Fibroblast of the conjunctiva (primary cell): ENCODE measurements around the gene OTOG.

Experiments used
- DNase-seq: peaks from one replicate; pipeline ENCODE4 v3.0.0-alpha.2; 2010; ENCODE audit warnings: low read depth

The OTOG gene

GRCh38 chr11:17588166-17588565 is 41.1 kb downstream of the OTOG start:
- no peak for DNase-seq

- no peak for DNase-seq
These were observed 41.7 kb downstream of the OTOG start for GRCh38 chr11:17588721-17589120.

DNA sequence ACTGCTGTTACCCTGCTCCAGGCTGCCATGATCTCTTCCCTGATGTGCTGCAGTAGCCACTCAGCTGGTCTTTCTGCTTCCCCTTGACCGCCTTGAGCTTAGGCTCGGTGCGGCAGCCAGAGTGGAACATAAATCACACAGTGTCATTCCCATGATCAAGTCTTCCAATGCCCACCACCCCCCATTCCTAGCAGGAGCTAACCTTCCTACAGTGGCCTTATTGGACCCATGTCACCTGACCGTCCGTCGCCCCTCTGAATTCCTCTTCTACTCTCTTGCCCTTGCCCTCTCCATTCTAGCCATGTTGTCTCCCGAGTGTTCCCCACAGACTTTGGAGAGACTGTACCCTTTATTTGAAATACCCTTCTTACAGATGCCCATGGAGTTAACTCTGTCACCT is 43.4 kb downstream of the OTOG start:
- DNase-seq = no peak

- no peak for DNase-seq
These were observed 44.2 kb downstream of the OTOG start for GRCh38 chr11:17591293-17591692.

DNA sequence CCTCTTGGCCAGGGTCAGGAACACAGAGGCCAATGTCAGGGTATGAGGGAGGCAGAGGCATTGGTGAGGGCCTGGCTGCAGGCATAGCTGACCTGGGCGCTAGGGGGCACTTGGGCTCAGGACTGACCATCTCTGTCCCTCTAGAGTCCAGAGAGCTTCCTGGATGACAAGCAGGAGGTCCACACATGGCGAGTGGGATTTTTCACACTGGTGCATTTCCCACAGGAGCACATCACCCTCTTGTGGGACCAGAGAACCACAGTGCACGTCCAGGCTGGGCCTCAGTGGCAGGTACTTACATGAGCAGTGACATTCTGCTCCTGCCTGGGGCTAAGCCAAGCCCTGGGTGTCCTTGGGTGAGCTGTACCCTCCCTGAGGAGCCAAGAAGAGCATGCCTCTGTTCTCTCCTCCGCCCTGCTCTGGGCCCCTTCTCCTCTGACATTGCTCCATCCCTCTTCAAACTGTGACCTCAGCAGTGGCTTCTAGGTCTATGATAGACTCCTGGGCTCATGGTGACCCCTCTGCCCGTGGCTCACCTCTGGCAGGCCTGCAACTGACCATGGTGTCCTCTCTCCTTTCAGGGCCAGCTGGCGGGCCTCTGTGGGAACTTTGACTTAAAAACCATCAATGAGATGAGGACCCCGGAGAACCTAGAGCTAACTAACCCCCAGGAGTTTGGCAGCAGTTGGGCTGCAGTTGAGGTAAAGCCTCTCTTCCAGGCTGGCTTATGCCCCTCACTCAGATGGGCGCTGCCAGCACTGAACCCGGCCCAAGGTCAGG is 46.6 kb downstream of the OTOG start:
- DNase-seq = no peak

GRCh38 chr11:17594686-17595192 is 47.7 kb downstream of the OTOG start:
- no peak for DNase-seq

DNA sequence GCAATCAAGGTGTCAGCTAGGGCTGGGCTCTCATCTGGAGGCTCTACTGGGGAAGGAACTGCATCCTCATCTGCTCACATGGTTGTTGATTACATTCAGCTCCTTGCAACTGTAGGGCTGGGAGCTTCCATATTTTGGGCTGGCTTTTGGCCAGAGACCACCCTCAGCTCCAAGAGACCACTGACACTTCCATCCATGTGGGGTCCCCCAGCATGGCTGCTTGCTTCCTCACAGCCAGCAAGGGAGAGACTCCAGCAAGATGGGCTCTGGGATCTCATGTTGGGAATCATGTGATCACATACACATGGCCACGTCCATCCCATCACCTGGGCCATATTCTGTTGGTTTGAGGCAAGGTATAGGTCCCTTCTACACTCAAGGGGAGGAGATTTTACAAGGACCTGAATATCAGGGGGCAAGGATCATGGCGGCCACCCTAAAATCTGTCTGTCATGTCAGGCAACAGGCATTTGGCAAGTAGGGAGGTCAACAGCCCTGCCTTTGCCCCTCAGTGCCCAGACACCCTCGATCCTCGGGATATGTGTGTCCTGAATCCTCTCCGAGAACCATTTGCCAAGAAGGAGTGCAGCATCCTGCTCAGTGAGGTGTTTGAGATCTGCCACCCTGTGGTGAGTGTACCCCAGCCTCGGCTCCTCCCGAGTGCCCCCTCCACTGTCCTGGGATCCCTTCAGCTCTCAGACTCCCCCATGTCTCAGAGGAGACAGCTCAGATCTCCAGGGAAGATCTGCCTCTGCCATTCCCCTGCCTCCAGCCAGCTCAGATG is 48.7 kb downstream of the OTOG start:
- no peak for DNase-seq

- no peak for DNase-seq
These were observed 49.2 kb downstream of the OTOG start for GRCh38 chr11:17596310-17596669.

DNA sequence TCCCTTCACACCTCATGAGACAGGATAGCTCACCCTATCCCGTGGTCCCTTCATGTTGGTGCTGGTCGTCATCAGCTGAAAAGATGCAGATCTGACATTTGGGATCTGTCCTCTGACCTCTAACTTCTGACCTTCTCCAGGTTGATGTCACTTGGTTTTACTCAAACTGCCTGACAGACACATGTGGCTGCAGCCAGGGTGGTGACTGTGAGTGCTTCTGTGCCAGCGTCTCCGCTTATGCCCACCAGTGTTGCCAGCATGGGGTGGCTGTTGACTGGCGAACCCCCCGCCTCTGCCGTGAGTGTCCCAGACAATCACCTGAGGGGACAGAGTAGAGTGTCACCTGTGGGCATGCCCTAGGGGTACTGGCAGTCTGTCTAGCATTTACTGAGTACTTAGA is 49.7 kb downstream of the OTOG start:
- no peak for DNase-seq

- no peak for DNase-seq
These were observed 50.7 kb downstream of the OTOG start for GRCh38 chr11:17597770-17598169.

DNA sequence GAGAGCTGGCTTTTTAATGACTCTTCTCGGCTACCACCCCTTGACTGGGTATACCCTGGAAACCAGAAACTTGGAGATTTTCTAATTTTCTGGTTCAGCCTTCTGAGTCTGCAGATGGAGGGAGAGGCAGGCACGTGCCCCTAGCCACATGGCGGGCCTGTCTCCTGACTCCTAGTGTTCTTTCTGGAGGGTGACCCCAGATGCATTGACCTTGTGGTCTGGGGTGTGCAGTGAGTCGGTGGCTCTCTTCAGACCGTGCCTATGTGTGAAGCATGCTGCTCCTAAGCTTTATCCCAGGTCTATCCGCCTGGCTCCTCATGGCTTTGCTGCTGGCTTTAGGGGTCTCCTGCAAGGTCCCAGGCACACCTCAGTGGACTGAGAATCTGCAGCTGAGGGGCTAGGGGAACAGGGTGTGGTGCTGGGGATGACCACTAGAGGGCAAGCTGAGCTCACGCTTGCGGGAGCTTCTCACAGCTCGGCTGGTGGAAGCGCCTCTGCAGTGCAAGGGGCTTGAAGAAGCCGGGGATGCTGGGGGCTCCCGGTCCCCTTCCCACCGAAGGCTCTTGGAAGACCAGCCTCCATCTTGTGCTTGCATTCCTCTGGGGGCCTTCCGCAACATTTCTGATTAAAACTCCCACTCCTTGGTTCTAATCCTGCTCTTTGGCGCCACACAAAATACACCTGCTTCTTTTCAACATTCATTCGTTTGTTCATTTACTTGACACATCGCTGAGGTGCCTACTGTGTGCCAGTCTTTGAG is 51.8 kb downstream of the OTOG start:
- DNase-seq = peak; percentile 31

GRCh38 chr11:17599460-17599925 is 52.4 kb downstream of the OTOG start:
- DNase-seq = no peak

GRCh38 chr11:17600316-17601255 is 53.5 kb downstream of the OTOG start:
- no peak for DNase-seq

DNA sequence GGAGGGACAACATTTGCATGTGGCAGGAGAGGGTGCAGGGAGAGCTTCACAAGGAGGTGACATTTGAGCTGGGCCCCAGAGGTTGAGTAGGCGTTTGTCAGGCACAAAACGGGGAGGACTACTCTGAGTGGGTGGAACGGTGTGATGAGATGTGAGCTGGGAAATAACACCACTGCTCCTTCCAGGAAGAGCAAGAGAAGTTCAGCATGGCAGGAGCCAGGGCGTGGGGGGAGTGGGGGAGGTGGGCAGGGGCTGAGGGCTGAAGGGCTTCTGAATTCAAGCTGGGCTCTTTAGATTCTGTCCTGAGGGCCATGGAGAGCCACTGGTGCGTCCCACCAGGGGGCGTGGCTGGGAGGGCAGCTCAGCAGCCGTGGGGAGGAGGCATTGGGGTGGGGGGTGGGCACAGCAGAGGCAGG is 54.2 kb downstream of the OTOG start:
- DNase-seq = no peak

- no peak for DNase-seq
These were observed 54.6 kb downstream of the OTOG start for GRCh38 chr11:17601676-17602075.

- no peak for DNase-seq
These were observed 55.3 kb downstream of the OTOG start for GRCh38 chr11:17602105-17603001.

DNA sequence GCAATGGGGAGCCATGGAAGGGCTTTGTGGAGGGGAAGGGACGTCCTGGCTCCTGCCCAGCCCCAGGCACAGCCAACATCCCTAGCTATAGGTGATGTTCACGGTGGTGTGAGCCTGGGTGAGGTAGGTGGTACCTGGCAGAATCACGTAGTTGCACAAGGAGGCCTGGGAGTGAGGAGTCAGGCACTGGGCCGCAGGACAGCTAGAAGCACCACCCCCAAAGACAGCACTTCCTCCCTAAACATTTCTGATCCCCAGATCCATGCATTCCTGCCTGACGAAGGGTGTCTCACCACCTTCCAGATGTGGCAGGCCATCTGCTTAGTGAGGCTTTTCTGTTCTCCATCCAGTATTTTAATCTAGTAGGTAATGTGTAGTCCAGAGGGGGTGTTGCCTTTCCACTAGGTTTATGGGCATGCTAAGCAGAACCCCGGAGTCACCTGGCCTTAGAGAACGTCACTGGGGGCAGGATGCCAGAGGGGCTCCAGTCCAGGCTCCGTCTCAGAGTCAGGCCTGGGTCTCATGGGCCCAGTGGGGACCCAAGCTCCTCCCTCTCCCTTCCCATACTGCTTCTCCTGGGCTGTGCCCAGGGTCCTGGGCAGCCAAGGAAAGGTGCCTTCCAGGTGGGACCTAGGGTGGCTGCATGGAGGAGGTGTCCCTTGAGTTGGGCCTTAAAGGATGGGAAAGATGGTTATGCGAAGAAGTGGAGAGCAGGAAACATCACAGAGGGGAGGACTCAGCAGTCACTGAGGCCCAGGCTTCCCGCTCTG is 56.2 kb downstream of the OTOG start:
- no peak for DNase-seq

DNA sequence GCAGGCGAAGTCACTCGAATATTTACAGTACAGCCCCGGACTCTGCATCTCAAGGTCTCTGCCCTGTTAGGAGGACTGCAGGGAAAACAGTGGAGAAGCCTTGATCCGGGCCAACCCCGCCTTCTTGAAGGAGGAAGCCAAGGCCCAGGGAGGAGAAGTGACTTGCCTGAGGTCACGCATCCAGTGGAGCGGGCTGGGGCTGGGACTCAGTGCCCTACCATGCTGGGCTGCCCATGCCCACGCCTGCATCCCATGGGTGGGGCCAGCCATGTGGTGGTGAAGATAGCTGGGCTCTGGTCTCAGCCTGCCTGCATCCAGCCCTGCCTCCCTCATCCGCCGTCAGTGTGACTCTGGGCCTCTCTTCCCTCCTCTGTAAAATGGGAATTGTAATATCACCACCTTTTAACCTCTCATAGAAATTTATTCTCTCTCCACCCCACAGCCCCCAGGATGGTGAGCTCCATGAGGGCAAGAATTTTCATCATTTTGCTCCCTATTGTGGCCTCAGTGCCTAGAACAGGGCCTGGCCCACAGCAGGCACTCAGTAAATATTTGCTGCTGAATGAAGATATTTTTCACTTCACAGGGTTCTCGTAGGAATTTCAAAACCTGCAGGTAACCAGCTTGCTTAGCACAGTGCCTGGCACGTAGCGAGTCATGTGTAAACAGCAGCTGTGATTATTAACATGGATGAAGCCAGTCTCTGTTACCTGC is 57.3 kb downstream of the OTOG start:
- DNase-seq = no peak

- DNase-seq = no peak
These were observed 57.8 kb downstream of the OTOG start for GRCh38 chr11:17604915-17605233.
